Loucy (cell line): ENCODE results near the gene ABCE1.
A peak's percentile ranks its signal among the peaks of the same experiment; 100 is the strongest.

Experiments used
- H2AFZ ChIP-seq: fragments of 200-600 bp; sonication (generic); 2 replicates; pipeline ENCODE4 v1.6.0; 2016; ENCODE audit warnings: antibody characterized with exemption, mild to moderate bottlenecking, low read length, moderate library complexity
- H3F3A ChIP-seq: fragments of 200-600 bp; 2 replicates; pipeline ENCODE4 v1.6.0; 2016; ENCODE audit warnings: antibody characterized with exemption, low read depth, mild to moderate bottlenecking
- H3K27me3 ChIP-seq: fragments of 200-600 bp; sonication (generic); 2 replicates; pipeline ENCODE4 v1.6.1; 2014; ENCODE audit warnings: low read length, mild to moderate bottlenecking; ENCODE audit not compliant: insufficient read depth, poor library complexity, severe bottlenecking
- H3K36me3 ChIP-seq: fragments of 200-600 bp; sonication (generic); 2 replicates; pipeline ENCODE4 v1.6.1; 2016; ENCODE audit warnings: low read length; ENCODE audit not compliant: insufficient read depth
- H3K4me1 ChIP-seq: fragments of 200-600 bp; sonication (generic); 2 replicates; pipeline ENCODE4 v1.5.1; 2014; ENCODE audit warnings: low read length, mild to moderate bottlenecking; ENCODE audit not compliant: insufficient read depth, poor library complexity, severe bottlenecking
- H3K4me2 ChIP-seq: fragments of 200-600 bp; sonication (generic); 2 replicates; pipeline ENCODE4 v1.6.0; 2014; ENCODE audit warnings: antibody characterized with exemption, low read length, low read depth, mild to moderate bottlenecking; ENCODE audit not compliant: poor library complexity, severe bottlenecking
- H3K4me3 ChIP-seq: fragments of 200-600 bp; sonication (generic); 2 replicates; pipeline ENCODE4 v1.5.1; 2014; ENCODE audit warnings: low read length, mild to moderate bottlenecking, mixed read lengths; ENCODE audit not compliant: poor library complexity, severe bottlenecking
- H3K79me2 ChIP-seq: fragments of 200-600 bp; sonication (generic); 2 replicates; pipeline ENCODE4 v1.6.1; 2014; ENCODE audit warnings: low read length; ENCODE audit not compliant: insufficient read depth
- H3K9ac ChIP-seq: fragments of 200-600 bp; sonication (generic); 2 replicates; pipeline ENCODE4 v1.6.0; 2014; ENCODE audit warnings: mild to moderate bottlenecking, low read depth, low read length, moderate library complexity; ENCODE audit not compliant: poor library complexity, severe bottlenecking
- H3K9me2 ChIP-seq: fragments of 200-600 bp; sonication (generic); replicated peaks from 2 replicates; pipeline ENCODE4 v1.6.1; 2016; ENCODE audit warnings: low read depth, low read length, mixed read lengths
- H3K9me3 ChIP-seq: fragments of 200-600 bp; sonication (generic); 2 replicates; pipeline ENCODE4 v1.6.1; 2014; ENCODE audit warnings: mild to moderate bottlenecking, antibody characterized with exemption, low read length, low read depth; ENCODE audit not compliant: insufficient read depth
- H4K20me1 ChIP-seq: fragments of 200-600 bp; sonication (generic); 2 replicates; pipeline ENCODE4 v1.6.0; 2014; ENCODE audit warnings: antibody characterized with exemption, low read length, mild to moderate bottlenecking; ENCODE audit not compliant: insufficient read depth, poor library complexity, severe bottlenecking
- EZH2phosphoT487 ChIP-seq: fragments of 200-600 bp; IDR thresholded peaks from 2 replicates; pipeline ENCODE4 v1.6.1; 2018; ENCODE audit warnings: antibody characterized with exemption, mild to moderate bottlenecking, moderate library complexity, borderline replicate concordance
- TF ChIP-seq, protein P1 (sequence below): fragments of 200-600 bp; sonication (generic); conservative IDR thresholded peaks from 2 replicates; pipeline ENCODE4 v1.5.1; 2014; ENCODE audit warnings: mild to moderate bottlenecking, antibody characterized with exemption, low read length

The ABCE1 gene

DNA sequence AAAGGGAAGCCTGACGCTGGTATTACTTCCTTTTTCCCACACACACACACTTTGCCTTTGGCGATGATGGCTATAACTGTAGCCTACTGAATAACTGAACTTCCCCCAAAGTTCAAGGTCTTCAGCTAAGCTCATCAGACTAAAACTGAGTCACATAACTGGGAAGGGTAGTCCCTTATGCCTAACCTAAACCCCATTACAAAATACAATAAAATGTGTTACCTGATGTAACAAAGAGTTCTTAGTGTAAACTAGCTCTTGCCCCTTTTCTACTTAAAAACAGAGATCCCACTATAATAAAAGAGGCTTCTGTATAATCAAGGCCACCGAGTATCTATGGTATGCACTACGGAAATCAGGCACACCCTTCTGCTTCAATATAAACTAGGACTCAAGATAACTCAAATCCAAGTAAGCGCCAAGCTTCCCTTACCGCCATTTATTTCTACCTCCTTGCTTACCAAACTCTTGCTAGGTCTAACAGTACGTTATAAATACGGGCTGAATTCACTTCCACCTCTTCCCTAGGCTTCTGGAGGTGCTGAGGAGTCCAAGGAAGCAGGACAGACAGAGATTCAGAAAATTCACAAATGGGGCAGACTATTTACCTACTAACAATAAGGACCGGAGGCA is 79.9 kb downstream of the ABCE1 start:
- H3K79me2 ChIP-seq = peaks cover 74% of the 10 kb centered on the region
- TF ChIP-seq EZH2phosphoT487 = no peak
- TF ChIP-seq, protein P1, sequence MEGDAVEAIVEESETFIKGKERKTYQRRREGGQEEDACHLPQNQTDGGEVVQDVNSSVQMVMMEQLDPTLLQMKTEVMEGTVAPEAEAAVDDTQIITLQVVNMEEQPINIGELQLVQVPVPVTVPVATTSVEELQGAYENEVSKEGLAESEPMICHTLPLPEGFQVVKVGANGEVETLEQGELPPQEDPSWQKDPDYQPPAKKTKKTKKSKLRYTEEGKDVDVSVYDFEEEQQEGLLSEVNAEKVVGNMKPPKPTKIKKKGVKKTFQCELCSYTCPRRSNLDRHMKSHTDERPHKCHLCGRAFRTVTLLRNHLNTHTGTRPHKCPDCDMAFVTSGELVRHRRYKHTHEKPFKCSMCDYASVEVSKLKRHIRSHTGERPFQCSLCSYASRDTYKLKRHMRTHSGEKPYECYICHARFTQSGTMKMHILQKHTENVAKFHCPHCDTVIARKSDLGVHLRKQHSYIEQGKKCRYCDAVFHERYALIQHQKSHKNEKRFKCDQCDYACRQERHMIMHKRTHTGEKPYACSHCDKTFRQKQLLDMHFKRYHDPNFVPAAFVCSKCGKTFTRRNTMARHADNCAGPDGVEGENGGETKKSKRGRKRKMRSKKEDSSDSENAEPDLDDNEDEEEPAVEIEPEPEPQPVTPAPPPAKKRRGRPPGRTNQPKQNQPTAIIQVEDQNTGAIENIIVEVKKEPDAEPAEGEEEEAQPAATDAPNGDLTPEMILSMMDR = no peak
- H3K9me3 ChIP-seq = no peaks in the 10 kb centered on the region
- peak overlapping the region; percentile 98 for H3K4me2 ChIP-seq
- peaks cover 14% of the 10 kb centered on the region; the same call in 1 of the 2 replicates for H3K36me3 ChIP-seq
- peaks cover 50% of the 10 kb centered on the region for H3K4me1 ChIP-seq
- peak overlapping the region; percentile 81 for H3K9ac ChIP-seq
- no peak overlapping the region for H2AFZ ChIP-seq
- H3K4me3 ChIP-seq = peak overlapping the region; percentile 97
- H3K9me2 ChIP-seq = no peaks in the 10 kb centered on the region
- H3K27me3 ChIP-seq = no peaks in the 10 kb centered on the region
- H4K20me1 ChIP-seq = peaks cover 61% of the 10 kb centered on the region
- H3F3A ChIP-seq = no peaks in the 10 kb centered on the region

DNA sequence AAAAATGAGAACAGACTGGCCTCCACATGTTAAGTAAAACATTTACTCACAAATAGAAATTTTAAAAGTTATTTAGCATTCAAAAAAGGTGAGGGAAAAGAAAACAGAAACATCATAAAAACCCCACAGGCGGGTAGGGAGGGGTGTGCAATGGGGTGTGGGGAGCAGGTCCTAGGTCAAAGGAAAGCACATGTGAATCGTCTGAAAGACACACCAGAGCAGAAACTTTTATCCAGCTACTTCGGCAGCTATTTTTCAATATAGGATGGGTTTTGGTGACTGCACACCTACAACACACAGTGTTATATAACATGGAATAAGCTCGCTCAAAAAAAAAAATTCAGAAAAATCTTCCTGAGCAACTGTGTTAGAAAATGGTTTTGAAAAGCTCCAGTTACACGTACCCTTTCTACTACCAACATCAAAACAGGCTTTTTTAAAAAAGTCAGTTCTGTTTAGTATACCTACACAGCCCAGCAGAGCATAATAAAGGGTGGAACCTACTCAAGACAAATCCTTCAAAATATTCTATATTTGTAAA is 80.7 kb downstream of the ABCE1 start:
- H3K4me2 ChIP-seq = peak overlapping the region; percentile 98
- H3K27me3 ChIP-seq = no peaks in the 10 kb centered on the region
- H3F3A ChIP-seq = no peaks in the 10 kb centered on the region
- H2AFZ ChIP-seq = no peak overlapping the region
- peak overlapping the region; percentile 97 for H3K4me3 ChIP-seq
- no peaks in the 10 kb centered on the region for H3K9me3 ChIP-seq
- peaks cover 66% of the 10 kb centered on the region for H3K79me2 ChIP-seq
- H3K36me3 ChIP-seq = peaks cover 10% of the 10 kb centered on the region; the same call in 1 of the 2 replicates
- H3K4me1 ChIP-seq = peaks cover 50% of the 10 kb centered on the region
- H3K9me2 ChIP-seq = no peaks in the 10 kb centered on the region
- TF ChIP-seq, protein P1 = no peak
- TF ChIP-seq EZH2phosphoT487 = no peak
- H4K20me1 ChIP-seq = peaks cover 55% of the 10 kb centered on the region
- peak overlapping the region; percentile 81 for H3K9ac ChIP-seq
